ENCODE data around the gene TMEM271.
"Not testable (repeated sequence)": the region's sequence is repeated elsewhere in the genome, so short reads cannot be mapped to it uniquely, and the experiment has no call there.

TMEM271 gene

DNA sequence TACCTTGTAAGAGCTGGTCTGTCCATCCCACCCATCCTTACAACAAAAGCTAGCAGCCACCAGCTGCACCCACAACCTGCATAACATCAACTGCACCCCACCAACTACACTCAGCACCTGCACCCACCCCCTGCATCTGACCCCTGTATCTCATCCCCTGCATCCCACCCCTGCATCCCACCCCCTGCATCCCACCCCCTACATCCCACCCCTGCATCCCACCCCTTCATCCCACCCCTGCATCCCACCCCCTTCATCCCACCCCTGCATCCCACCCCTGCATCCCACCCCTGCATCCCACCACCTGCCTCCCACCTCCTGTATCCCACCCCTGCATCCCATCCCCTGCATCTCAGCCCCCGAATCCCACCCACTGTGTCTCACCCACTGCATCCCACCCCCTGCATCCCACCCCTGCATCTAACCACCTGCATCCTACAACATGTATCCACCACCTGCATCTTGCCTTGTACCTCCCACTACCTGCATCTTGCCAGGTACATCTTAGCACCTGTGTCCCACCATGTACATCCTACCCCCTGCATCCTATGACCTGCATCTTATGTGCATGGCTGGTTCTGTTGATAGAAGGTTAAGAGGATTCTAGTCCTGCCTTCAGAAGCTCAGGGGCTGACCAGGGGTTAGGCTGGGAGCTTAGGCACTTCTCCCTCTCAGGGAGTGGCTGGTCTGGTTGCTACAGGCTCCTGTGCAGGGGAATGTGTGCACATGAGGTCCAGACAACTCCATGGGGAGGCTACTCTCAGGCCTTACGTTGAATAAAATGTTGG lies 9.4 kb downstream of the TMEM271 start:
- no peak for DNase-seq (ENCODE audit: extremely low read depth in 1 of 2, low read depth in 1 of 2)

DNA sequence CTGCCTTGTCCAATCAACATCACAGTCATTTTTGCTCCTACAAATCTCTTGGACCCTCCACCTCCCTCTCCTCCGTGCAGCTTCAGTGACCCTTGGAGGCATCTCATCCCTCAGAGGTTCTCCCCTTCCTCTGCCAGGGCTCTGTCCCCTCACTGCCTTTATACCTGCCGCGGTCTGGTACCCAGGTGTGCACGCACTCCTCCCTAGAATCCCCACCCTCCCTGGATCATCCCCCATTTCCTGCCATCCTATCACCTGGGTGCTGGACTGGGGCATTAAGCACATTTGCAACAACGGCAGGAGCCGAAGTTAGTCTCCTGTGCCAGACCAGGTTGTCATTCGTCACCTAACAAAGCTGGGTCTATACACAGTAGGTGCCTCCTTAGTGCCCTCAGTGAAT lies 10.1 kb downstream of the TMEM271 start:
- no peak for DNase-seq (ENCODE audit: extremely low read depth in 1 of 2, low read depth in 1 of 2)

DNA sequence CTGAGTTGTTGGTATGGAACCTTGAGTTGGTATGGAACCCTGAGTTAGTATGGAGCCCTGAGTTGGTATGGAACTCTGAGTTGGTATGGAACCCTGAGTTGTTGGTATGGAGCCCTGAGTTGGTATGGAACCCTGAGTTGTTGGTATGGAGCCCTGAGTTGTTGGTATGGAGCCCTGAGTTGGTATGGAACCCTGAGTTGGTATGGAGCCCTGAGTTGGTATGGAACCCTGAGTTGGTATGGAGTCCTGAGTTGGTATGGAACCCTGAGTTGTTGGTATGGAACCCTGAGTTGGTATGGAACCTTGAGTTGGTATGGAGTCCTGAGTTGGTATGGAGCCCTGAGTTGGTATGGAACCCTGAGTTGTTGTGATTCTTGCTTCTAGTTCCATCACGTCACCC lies 10.5 kb downstream of the TMEM271 start:
- DNase-seq (ENCODE audit: extremely low read depth in 1 of 2, low read depth in 1 of 2): not testable (repeated sequence)

DNA sequence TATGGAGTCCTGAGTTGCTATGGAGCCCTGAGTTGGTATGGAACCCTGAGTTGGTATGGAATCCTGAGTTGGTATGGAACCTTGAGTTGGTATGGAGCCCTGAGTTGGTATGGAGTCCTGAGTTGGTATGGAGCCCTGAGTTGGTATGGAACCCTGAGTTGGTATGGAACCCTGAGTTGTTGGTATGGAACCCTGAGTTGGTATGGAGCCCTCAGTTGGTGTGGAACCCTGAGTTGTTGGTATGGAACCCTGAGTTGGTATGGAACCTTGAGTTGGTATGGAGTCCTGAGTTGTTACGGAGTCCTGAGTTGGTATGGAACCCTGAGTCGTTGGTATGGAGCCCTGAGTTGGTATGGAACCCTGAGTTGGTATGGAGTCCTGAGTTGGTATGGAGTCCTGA lies 13.6 kb downstream of the TMEM271 start:
- DNase-seq (ENCODE audit: extremely low read depth in 1 of 2, low read depth in 1 of 2): not testable (repeated sequence)

DNA sequence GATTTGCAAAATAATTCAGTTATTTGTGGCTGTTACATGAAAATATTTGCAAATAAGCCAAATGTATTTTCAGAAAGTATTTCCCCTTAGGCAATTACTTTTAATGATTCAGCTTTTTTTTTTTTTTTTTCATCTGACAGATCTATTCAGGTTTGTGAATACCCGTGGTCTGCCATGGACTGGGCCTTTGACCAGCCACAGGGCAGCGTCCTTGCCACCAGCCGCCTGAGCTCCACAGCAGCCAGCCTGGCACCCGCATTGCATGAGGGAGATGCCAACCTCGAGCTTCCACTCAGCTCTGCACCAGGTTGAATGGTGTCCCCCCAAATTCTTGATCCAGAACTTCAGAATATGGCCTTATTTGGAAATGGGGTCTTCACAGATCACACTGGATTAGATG lies 14.7 kb downstream of the TMEM271 start:
- no peak for DNase-seq (ENCODE audit: extremely low read depth in 1 of 2, low read depth in 1 of 2)

DNA sequence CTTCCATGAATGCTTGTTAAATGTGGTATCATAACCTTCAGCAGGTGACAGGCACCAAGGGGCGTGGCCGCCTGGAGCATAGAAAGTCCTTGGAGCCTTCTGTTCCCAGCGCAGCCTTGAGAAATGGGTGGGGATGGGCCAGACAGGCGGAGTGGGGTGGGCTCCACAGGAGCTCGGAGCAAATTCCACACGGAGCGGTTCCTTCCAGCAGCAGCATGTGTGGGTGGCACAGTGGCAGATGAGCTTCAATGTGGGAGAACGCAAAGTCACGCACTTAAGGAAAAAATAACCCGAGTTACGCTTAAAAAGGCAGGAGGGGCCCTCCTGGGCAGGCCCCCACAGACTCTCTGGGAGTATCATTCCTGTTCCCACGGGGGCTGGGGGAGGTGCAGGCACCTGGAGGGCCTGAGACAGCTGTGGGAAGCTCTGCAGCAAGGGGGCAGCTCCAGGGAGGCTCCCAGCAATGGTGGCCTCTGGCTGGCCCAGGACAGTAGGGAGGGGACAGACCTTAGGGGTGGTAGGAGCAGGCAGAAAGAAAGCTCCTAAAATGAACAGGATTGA lies 15.3 kb downstream of the TMEM271 start:
- no peak for DNase-seq (ENCODE audit: extremely low read depth in 1 of 2, low read depth in 1 of 2)

DNA sequence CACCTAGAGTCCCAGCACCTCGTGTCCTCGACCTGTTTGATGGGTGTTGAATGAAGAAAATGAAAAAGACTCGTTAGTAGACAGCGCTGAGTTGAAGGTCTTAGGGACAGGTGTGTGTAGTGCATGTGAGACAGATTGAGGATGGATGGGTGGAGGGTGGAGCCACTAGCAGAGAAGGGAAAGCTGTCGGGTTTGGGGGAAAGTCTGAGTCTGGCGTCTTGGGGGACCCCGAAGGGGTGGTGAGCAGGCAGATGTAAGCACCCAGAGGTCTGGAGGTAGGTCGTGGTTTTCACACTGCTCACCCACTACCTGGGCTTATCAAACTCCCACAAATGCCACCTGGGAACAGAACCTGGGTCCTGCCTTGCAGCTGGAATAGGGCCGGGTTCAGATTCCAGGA lies 16.0 kb downstream of the TMEM271 start:
- DNase-seq (ENCODE audit: extremely low read depth in 1 of 2, low read depth in 1 of 2): no peak

DNA sequence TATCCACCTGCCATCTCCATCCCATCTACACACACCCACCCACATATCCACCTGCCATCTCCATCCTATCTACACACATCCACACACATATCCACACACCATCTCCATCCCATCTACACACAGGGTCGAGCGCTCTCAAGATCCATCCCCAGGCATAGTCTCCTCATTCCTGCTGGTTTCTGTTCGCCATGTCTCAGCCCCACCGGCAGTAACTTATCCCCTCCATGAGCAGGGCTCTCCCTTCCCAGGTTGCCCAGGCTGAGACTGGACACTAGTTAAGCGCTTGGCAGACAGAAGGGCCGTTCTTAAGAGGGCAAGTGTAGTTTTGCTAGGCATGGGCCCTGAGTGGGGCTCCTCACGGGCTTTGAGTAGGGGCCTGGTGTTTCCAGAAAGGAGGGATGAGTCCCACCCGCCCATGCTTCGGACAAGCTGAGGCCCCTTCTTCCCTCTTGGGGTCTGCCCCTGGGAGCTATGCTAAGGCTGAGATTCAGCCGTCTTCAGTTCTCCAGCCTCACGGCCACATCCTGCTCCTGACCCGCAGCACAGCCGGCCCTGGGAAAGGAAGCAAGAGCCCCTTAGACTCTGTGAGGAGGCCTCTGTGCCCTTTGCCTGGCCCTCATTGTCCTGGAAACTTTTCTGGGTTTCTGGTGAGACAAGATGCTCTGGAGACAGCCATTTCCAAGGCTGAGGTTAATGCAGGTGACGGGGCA lies 20.4 kb downstream of the TMEM271 start:
- DNase-seq (ENCODE audit: extremely low read depth in 1 of 2, low read depth in 1 of 2): no peak

DNA sequence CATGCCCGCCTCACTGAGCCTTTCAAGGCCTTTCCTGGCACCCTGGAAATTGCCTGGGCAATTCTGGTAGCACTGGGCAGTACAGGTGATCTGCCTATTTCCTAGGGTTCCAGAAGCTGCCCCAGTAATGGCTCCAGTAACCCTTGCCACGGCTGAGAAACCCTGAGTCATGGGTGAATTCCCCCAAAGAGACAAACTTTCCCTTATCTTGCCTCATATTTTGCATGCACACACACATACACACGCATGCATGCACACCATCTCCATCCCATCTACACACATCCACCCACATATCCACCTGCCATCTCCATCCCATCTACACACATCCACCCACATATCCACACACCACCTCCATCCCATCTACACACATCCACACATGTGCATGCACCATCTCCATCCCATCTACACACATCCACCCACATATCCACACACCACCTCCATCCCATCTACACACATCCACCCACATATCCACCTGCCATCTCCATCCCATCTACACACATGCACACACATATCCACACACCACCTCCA lies 21.2 kb downstream of the TMEM271 start:
- DNase-seq (ENCODE audit: extremely low read depth in 1 of 2, low read depth in 1 of 2): not testable (repeated sequence)

DNA sequence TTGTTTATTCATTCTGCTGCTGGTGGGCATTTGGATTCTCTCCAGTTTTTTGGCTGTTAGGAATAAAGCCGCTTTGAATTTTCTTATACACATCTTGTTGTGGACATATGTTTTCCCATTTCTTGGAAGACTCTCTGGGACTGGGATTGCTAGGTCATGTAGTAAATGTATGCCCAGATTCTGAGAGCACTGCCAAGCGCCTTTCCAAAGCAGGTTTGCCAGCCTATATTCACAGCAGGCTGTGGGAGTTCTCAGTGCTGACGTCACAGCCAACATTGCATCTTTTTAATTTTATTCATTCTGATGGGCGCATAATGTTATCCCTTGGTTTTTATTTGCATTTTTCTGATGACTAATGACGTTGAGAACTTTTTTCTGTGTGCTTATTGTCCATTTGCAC lies 24.1 kb downstream of the TMEM271 start:
- no peak for DNase-seq (ENCODE audit: extremely low read depth in 1 of 2, low read depth in 1 of 2)

DNA sequence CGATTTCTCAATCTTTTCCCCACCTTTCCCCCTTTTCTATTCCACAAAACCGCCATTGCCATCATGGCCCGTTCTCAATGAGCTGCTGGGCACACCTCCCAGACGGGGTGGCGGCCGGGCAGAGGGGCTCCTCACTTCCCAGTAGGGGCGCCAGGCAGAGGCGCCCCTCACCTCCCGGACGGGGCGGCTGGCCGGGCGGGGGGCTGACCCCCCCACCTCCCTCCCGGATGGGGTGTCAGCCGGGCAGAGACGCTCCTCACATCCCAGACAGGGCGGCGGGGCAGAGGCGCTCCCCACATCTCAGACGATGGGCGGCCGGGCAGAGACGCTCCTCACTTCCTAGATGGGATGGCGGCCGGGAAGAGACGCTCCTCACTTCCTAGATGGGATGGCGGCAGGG lies 25.8 kb downstream of the TMEM271 start:
- DNase-seq (ENCODE audit: extremely low read depth in 1 of 2, low read depth in 1 of 2): not testable (repeated sequence)

DNA sequence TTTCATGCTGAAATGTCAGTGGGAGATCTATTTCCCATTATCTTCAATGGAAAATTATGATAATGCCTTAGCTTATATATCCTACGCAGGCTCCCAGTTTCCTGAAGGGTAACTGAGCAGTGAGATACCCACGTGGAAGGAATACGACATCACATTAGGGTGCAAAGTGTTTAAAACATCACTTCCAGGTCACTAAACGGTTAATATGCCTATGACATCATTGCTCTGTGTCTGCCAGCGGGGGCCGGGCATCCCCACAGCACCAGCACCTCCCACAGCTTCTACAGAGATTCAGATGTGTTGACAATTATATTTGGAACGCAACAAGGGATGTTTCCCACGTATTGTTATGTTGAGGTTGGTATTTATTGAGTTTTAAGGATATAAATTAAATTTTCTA lies 27.1 kb downstream of the TMEM271 start:
- no peak for DNase-seq (ENCODE audit: extremely low read depth in 1 of 2, low read depth in 1 of 2)

DNA sequence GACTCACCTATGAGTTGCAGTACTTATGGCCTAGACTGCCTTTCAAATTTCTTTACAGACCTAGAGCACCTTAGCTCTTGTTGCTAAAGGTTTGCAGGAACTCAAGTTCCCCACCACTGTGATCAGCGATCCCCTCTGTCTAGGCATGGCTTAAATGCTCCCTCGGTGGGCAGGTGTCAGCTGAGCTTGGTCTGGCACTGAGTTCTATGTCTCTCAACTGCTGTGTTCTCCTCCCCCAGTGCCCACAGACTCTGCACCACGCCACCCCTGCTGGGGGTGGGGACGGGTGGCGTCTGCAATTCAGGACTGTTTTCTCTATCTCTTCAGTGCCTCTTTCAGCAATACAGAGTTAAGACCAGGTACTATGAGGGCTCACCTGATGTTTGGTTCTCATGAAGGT lies 30.5 kb downstream of the TMEM271 start:
- DNase-seq (ENCODE audit: extremely low read depth in 1 of 2, low read depth in 1 of 2): no peak

DNA sequence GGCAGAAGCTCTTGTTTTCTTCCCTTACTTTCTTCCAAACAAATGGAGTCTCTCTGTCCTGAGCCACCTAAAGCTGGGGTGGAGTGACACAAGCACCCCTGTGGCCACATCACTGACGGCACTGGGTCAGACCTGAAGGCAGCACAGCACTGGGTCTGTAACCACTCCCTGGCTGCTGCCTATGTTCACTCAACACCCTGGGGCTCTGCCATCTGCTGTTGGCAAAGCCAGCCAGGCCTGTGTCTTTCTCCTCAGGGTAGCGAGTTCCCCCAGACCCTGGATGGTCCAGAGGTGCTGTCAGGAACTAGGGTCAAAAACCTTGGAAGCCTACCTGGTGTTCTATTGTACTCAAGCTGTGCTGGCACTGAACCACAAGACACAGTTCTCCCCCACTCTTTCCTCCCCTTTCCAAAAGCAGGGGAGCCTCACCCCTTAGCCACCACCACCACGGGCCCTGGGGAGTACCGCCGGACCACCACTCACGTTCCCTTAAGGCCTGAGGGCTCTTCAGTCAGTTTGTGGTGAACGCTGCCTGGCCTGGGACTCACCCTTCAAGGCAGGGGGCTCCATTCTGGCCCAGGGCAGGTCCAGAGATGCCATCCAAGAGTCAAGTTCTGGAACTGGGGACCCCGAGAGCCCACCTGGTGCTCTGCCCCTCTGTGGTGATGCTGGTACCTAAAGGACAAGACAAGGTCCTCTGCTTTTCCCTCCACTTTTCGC lies 31.5 kb downstream of the TMEM271 start:
- DNase-seq (ENCODE audit: extremely low read depth in 1 of 2, low read depth in 1 of 2): no peak

DNA sequence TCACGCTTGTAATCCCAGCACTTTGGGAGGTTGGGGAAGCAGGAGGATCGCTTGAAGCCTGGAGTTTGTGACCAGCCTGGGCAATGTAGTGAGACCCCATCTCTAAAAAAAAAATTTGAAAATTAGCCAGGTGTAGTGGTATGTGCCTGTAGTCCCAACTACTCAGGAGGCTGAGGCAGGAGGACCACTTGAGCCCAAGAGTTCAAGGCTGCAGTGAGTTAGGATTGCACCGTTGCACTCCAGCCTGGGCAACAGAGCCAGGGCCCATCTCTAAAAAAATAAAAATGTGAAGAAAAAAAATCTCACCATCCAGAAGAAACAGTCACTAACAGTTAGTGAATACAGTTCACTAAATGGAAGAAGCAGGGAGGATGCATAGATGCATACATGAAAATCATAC lies 34.8 kb downstream of the TMEM271 start:
- no peak for DNase-seq (ENCODE audit: extremely low read depth in 1 of 2, low read depth in 1 of 2)

DNA sequence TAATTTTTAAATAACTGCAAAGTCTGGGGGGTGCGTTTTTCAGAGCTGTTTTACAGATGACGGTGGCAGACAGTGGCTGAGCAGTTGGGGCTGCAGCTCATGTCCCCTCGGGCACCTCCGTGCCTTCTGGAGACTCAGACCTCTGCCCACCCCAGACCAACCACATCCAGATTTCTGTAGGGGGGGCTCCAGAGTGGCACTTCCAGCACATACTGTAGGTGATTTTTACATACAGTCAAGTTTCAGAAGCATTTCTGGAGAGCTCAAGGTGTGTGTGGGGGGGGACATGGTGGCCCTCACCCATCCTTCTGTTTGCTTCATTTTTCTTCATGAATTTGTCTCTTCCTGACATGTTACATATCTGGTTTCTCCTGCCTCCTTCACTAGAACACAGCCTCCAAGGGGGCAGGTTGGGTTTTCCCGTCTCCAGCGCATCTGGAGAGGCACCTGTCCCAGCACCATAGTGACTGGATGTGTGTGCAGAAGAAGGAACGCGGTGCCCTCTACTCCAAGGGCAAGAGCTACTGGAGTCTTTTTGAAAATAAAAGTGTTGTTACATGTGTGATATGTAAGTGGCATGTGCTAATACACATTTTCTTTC lies 37.5 kb downstream of the TMEM271 start:
- no peak for DNase-seq (ENCODE audit: extremely low read depth in 1 of 2, low read depth in 1 of 2)

DNA sequence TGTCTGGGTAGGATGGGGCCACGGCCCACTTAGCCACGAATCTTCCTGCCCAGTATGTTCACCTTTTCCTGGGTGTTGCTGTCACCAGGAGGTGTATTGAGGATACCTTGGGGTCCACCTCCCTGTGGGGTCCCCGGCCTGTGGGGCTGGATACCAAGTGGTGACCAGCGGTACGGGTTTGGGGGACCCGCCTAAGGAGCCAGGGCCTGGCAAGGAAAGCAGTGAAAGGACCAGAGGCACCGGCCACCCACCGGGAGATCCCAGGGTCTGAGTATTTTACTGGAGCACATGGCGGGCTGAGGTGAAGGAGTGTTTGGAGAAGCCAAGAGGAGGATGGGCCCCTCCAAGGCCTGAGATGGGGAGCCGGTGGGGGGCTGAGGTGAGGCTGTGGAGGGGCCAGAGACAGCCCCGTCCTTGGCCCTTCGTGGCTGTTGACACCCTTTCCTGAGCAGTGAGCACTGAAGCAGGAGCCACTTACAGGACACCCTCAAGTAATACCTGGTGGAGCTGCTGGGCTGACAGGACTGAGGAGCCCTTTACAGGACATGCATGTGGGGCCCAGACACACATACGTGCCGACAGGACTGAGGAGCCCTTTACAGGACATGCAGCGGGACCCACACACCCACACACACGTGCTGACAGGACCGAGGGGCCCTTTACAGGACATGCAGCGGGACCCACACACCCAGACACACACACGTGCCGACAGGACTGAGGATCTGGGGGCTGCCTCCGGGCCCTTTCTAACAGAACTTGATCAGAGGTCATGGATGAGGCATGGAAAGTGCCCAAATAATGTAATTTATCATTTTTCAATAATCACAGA lies 38.4 kb downstream of the TMEM271 start:
- no peak for DNase-seq (ENCODE audit: extremely low read depth in 1 of 2, low read depth in 1 of 2)

DNA sequence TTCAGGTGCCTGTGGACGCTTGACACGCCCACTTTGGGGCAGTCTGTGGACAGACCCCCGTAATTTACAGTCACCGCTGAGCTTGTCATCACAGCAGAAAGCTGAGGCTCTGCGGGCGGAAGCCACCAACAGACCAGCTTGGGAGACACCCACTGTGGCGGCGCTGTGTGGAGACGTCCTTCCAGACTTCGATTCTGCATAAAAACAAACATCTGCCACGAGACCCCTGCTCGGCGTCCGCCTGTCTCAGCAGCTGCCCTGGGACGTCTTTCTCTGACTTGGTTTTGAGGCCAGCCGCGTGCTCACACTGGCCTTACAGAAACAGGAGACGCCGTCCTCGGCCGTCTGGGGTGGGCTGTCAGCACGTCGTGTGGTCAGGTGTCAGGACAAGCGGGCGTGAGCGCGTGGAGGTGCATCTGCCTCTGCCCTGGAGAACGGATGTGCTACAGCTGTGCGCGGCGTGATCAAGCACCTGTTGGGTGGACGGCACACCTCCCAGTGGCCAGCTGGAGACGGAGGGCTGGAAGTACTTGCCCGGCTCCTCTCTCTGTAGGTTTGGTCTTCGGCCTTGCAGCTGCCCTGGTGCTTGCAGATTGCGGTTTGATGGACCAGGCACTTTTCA lies 39.6 kb downstream of the TMEM271 start:
- DNase-seq (ENCODE audit: extremely low read depth in 1 of 2, low read depth in 1 of 2): no peak

DNA sequence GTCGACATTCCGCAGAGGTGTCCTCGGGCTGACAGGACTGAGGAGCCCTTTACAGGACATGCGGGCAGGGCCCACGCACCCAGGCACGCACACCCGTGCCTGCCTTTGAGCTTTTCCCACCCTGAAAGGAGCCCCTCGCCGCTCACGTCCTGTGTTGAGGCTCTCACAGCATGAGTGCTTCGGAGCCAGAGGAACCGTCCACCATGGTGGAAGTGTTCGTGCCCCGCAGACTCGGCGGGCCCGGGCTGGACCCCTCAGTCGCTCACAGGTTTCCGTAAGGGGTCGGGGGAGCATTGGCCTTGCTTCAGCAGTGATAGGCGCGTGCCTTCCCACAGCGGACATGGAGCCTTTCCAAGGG lies 40.2 kb downstream of the TMEM271 start:
- no peak for DNase-seq (ENCODE audit: extremely low read depth in 1 of 2, low read depth in 1 of 2)
